ENCODE results near the gene CCDC3.

Gene CCDC3

GRCh38 chr10:12884851-12885250 lies 116.7 kb downstream of the CCDC3 start:
- H3K4me3 ChIP-seq (ENCODE audit: low read depth, low read length): no peak overlapping the region
- no peak for DNase-seq (ENCODE audit: low read depth)
- no peak for TF ChIP-seq MYC (IDR thresholded peaks at IDR 0.05; ENCODE audit: low read depth, low read length)
- TF ChIP-seq POLR2A (IDR thresholded peaks at IDR 0.05; ENCODE audit: extremely low read depth, insufficient read length): no peak
- no peak for TF ChIP-seq MAX (IDR thresholded peaks at IDR 0.05; ENCODE audit: low read depth, low read length)
- TF ChIP-seq CTCF (IDR thresholded peaks at IDR 0.05; ENCODE audit: low read depth, low read length): no peak

GRCh38 chr10:12880423-12880822 lies 121.1 kb downstream of the CCDC3 start:
- H3K4me3 ChIP-seq (ENCODE audit: low read depth, low read length): no peak overlapping the region
- TF ChIP-seq CTCF (IDR thresholded peaks at IDR 0.05; ENCODE audit: low read depth, low read length) (no peak), MAX (IDR thresholded peaks at IDR 0.05; ENCODE audit: low read depth, low read length) (no peak), MYC (IDR thresholded peaks at IDR 0.05; ENCODE audit: low read depth, low read length) (no peak), POLR2A (IDR thresholded peaks at IDR 0.05; ENCODE audit: extremely low read depth, insufficient read length) (no peak)
- DNase-seq (ENCODE audit: low read depth): no peak

GRCh38 chr10:12877150-12877549 lies 124.4 kb downstream of the CCDC3 start:
- DNase-seq (ENCODE audit: low read depth): no peak
- no peak overlapping the region for H3K4me3 ChIP-seq (ENCODE audit: low read depth, low read length)
- TF ChIP-seq MYC (IDR thresholded peaks at IDR 0.05; ENCODE audit: low read depth, low read length) (no peak), CTCF (IDR thresholded peaks at IDR 0.05; ENCODE audit: low read depth, low read length) (no peak), MAX (IDR thresholded peaks at IDR 0.05; ENCODE audit: low read depth, low read length) (no peak), POLR2A (IDR thresholded peaks at IDR 0.05; ENCODE audit: extremely low read depth, insufficient read length) (no peak)

GRCh38 chr10:12876266-12876665 lies 125.2 kb downstream of the CCDC3 start:
- no peak for TF ChIP-seq POLR2A (IDR thresholded peaks at IDR 0.05; ENCODE audit: extremely low read depth, insufficient read length)
- no peak for TF ChIP-seq MYC (IDR thresholded peaks at IDR 0.05; ENCODE audit: low read depth, low read length)
- TF ChIP-seq CTCF (IDR thresholded peaks at IDR 0.05; ENCODE audit: low read depth, low read length): no peak
- TF ChIP-seq MAX (IDR thresholded peaks at IDR 0.05; ENCODE audit: low read depth, low read length): no peak
- no peak overlapping the region for H3K4me3 ChIP-seq (ENCODE audit: low read depth, low read length)
- DNase-seq (ENCODE audit: low read depth): no peak

GRCh38 chr10:12875100-12875499 lies 126.4 kb downstream of the CCDC3 start:
- DNase-seq (ENCODE audit: low read depth): no peak
- TF ChIP-seq MYC (IDR thresholded peaks at IDR 0.05; ENCODE audit: low read depth, low read length) (no peak), POLR2A (IDR thresholded peaks at IDR 0.05; ENCODE audit: extremely low read depth, insufficient read length) (no peak), MAX (IDR thresholded peaks at IDR 0.05; ENCODE audit: low read depth, low read length) (no peak), CTCF (IDR thresholded peaks at IDR 0.05; ENCODE audit: low read depth, low read length) (no peak)
- H3K4me3 ChIP-seq (ENCODE audit: low read depth, low read length): no peak overlapping the region

GRCh38 chr10:12874501-12874900 lies 127.0 kb downstream of the CCDC3 start:
- TF ChIP-seq CTCF (IDR thresholded peaks at IDR 0.05; ENCODE audit: low read depth, low read length) (no peak), MAX (IDR thresholded peaks at IDR 0.05; ENCODE audit: low read depth, low read length) (no peak), POLR2A (IDR thresholded peaks at IDR 0.05; ENCODE audit: extremely low read depth, insufficient read length) (no peak), MYC (IDR thresholded peaks at IDR 0.05; ENCODE audit: low read depth, low read length) (no peak)
- no peak for DNase-seq (ENCODE audit: low read depth)
- no peak overlapping the region for H3K4me3 ChIP-seq (ENCODE audit: low read depth, low read length)

Data from NB4 (cell line).